HL-60 (cell line): Measurements from ENCODE around the gene ATP2B3.

Experiments
- DNase-seq, 2 experiments: peaks; one replicate each; pipeline ENCODE4 v3.0.0-alpha.2; 2010 to 2020; ENCODE audit warnings: low read depth in 1 of 2, low spot score in 1 of 2
- H3K27ac ChIP-seq: fragments of 250-450 bp; sonication (Bioruptor Pico); replicated peaks from 2 replicates; pipeline ENCODE4 v1.5.1; 2020; ENCODE audit warnings: mild to moderate bottlenecking, moderate library complexity
- H3K27me3 ChIP-seq: fragments of 250-450 bp; sonication (Bioruptor Pico); 2 replicates; pipeline ENCODE4 v1.5.1; 2021; ENCODE audit warnings: mild to moderate bottlenecking, moderate library complexity; ENCODE audit not compliant: insufficient read depth, poor library complexity, severe bottlenecking
- H3K4me3 ChIP-seq: replicated peaks from 2 replicates; pipeline ENCODE4 v1.5.1; 2011; ENCODE audit warnings: mild to moderate bottlenecking, control low read depth, low read length; ENCODE audit not compliant: insufficient read depth
- GABPA ChIP-seq: IDR thresholded peaks from 2 replicates; pipeline ENCODE4 v1.6.1; 2012; ENCODE audit warnings: low read depth
- POLR2AphosphoS5 ChIP-seq: IDR thresholded peaks from 2 replicates; pipeline ENCODE4 v1.6.1; 2012; ENCODE audit warnings: low read depth
- SPI1 ChIP-seq: IDR thresholded peaks from 2 replicates; pipeline ENCODE4 v1.6.1; 2012; ENCODE audit warnings: low read depth, mild to moderate bottlenecking, borderline replicate concordance
- TF ChIP-seq, protein P1 (sequence below): IDR thresholded peaks from one replicate; pipeline ENCODE4 v1.5.1; 2011; ENCODE audit warnings: low read length, control low read depth, inconsistent platforms; ENCODE audit not compliant: insufficient read depth
- TF ChIP-seq, protein P2 (sequence below): IDR thresholded peaks from 2 replicates; pipeline ENCODE4 v1.6.1; 2012; ENCODE audit warnings: low read depth; ENCODE audit not compliant: insufficient replicate concordance

ATP2B3 gene

GRCh38 chrX:153569475-153569874 is 52.0 kb downstream of the ATP2B3 start:
- Histone ChIP-seq H3K4me3 (no peak overlapping the region), H3K27me3 (no peaks in the 10 kb centered on the region), H3K27ac (peak overlapping the region; percentile 61)
- peak; percentile 72 to 82 for DNase-seq
- no peak for TF ChIP-seq POLR2AphosphoS5
- TF ChIP-seq, protein P1, sequence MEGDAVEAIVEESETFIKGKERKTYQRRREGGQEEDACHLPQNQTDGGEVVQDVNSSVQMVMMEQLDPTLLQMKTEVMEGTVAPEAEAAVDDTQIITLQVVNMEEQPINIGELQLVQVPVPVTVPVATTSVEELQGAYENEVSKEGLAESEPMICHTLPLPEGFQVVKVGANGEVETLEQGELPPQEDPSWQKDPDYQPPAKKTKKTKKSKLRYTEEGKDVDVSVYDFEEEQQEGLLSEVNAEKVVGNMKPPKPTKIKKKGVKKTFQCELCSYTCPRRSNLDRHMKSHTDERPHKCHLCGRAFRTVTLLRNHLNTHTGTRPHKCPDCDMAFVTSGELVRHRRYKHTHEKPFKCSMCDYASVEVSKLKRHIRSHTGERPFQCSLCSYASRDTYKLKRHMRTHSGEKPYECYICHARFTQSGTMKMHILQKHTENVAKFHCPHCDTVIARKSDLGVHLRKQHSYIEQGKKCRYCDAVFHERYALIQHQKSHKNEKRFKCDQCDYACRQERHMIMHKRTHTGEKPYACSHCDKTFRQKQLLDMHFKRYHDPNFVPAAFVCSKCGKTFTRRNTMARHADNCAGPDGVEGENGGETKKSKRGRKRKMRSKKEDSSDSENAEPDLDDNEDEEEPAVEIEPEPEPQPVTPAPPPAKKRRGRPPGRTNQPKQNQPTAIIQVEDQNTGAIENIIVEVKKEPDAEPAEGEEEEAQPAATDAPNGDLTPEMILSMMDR = no peak
- TF ChIP-seq, protein P2, sequence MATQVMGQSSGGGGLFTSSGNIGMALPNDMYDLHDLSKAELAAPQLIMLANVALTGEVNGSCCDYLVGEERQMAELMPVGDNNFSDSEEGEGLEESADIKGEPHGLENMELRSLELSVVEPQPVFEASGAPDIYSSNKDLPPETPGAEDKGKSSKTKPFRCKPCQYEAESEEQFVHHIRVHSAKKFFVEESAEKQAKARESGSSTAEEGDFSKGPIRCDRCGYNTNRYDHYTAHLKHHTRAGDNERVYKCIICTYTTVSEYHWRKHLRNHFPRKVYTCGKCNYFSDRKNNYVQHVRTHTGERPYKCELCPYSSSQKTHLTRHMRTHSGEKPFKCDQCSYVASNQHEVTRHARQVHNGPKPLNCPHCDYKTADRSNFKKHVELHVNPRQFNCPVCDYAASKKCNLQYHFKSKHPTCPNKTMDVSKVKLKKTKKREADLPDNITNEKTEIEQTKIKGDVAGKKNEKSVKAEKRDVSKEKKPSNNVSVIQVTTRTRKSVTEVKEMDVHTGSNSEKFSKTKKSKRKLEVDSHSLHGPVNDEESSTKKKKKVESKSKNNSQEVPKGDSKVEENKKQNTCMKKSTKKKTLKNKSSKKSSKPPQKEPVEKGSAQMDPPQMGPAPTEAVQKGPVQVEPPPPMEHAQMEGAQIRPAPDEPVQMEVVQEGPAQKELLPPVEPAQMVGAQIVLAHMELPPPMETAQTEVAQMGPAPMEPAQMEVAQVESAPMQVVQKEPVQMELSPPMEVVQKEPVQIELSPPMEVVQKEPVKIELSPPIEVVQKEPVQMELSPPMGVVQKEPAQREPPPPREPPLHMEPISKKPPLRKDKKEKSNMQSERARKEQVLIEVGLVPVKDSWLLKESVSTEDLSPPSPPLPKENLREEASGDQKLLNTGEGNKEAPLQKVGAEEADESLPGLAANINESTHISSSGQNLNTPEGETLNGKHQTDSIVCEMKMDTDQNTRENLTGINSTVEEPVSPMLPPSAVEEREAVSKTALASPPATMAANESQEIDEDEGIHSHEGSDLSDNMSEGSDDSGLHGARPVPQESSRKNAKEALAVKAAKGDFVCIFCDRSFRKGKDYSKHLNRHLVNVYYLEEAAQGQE = no peak
- TF ChIP-seq GABPA = no peak
- TF ChIP-seq SPI1 = peak; percentile 87; the same call in 1 of the 2 replicates

DNA sequence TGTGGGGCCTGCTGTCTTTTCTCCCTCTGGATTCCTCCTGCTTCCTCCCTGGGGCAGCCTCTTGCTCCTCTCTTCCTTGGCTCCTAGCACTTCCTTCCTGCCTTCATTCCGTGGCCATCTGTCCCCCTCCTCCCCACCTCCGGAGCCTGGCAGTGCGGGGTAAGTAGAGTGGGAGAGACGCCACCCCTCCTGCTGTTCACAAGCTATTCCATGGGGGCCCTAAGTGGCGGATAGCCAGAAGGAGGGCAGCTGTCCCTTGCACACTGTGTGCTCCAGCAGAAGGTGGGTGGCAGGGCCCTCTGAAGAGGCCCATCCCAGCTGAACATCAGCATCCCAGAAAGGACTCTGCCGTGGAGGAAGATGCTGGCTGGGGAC is 54.1 kb downstream of the ATP2B3 start:
- DNase-seq = no peak
- Histone ChIP-seq H3K4me3 (no peak overlapping the region), H3K27me3 (no peaks in the 10 kb centered on the region), H3K27ac (no peak overlapping the region)
- TF ChIP-seq SPI1 (no peak), GABPA (no peak)
- TF ChIP-seq, protein P1 = no peak
- TF ChIP-seq, protein P2 = no peak

GRCh38 chrX:153572601-153573000 is 55.2 kb downstream of the ATP2B3 start:
- no peaks in the 10 kb centered on the region for H3K27me3 ChIP-seq
- TF ChIP-seq, protein P1 = no peak
- TF ChIP-seq POLR2AphosphoS5 (no peak), GABPA (no peak), SPI1 (no peak)
- TF ChIP-seq, protein P2 = no peak
- no peak overlapping the region for H3K4me3 ChIP-seq
- no peak overlapping the region for H3K27ac ChIP-seq
- no peak for DNase-seq
